Measurements from ENCODE around the gene PRAMEF13.
"Not testable (repeated sequence)": the region's sequence is repeated elsewhere in the genome, so short reads cannot be mapped to it uniquely, and the experiment has no call there.

PRAMEF13 gene

GRCh38 chr1:13201309-13201708, at the start of gene PRAMEF13:
Gene PRAMEF13 (minus strand): TSS chr1:13201409. CDS start chr1:13199589, 1,820 bp downstream.
- TF ChIP-seq GATA3, GATA2 (IDR thresholded peaks at IDR 0.05; ENCODE audit: low read depth, low read length): not testable (repeated sequence)

- no peak for TF ChIP-seq GATA2 (IDR thresholded peaks at IDR 0.05; ENCODE audit: low read depth, low read length)
- no peak for TF ChIP-seq GATA3 (IDR thresholded peaks at IDR 0.05; ENCODE audit: low read depth, low read length)
Observed at GRCh38 chr1:13228343-13228781, 27.2 kb upstream of the PRAMEF13 start.

- TF ChIP-seq GATA3, GATA2 (IDR thresholded peaks at IDR 0.05; ENCODE audit: low read depth, low read length): not testable (repeated sequence)
Observed at GRCh38 chr1:13225675-13226204, 24.5 kb upstream of the PRAMEF13 start, which contains the start of gene PRAMEF18. Gene PRAMEF18 (minus strand): TSS chr1:13226154. CDS start chr1:13226106, 48 bp downstream.

- TF ChIP-seq GATA3 (IDR thresholded peaks at IDR 0.05; ENCODE audit: low read depth, low read length) (no peak), GATA2 (IDR thresholded peaks at IDR 0.05; ENCODE audit: low read depth, low read length) (no peak)
Observed at GRCh38 chr1:13224480-13225060, 23.4 kb upstream of the PRAMEF13 start.

GRCh38 chr1:13171548-13171947, 29.7 kb downstream of the PRAMEF13 start, which contains the start of gene PRAMEF9:
Gene PRAMEF9 (plus strand): TSS chr1:13171848. CDS start chr1:13175281, 3,433 bp downstream.
- TF ChIP-seq GATA3, GATA2 (IDR thresholded peaks at IDR 0.05; ENCODE audit: low read depth, low read length): not testable (repeated sequence)

GRCh38 chr1:13165531-13165930, 35.7 kb downstream of the PRAMEF13 start, which contains the start of gene HNRNPCL4:
Gene HNRNPCL4 (minus strand): TSS chr1:13165631. CDS start chr1:13165467, 164 bp downstream.
- TF ChIP-seq GATA3, GATA2 (IDR thresholded peaks at IDR 0.05; ENCODE audit: low read depth, low read length): not testable (repeated sequence)

- TF ChIP-seq GATA3, GATA2 (IDR thresholded peaks at IDR 0.05; ENCODE audit: low read depth, low read length): not testable (repeated sequence)
Observed at GRCh38 chr1:13155909-13156308, 45.3 kb downstream of the PRAMEF13 start, which contains the start of gene PRAMEF26. Gene PRAMEF26 (minus strand): TSS chr1:13156009. CDS start chr1:13153095, 2,914 bp downstream.
